HepG2 (cell line): Measurements from ENCODE around the gene IGIP. TPM values are rescaled to one million over a fixed set of nuclear protein-coding genes. Genes with fewer than 3 reads are reported as not detected.
A peak's percentile ranks its signal among the peaks of the same experiment; 100 is the strongest.

Experiments used
- ASH2L ChIP-seq: fragments of 300-600, 200-600 bp; sonication (generic); IDR thresholded peaks from 2 replicates; pipeline ENCODE4 v1.7.0; 2017; ENCODE audit warnings: low read depth, mild to moderate bottlenecking, moderate library complexity, mixed read lengths, low read length; ENCODE audit not compliant: insufficient read length
- CSRNP1 ChIP-seq: sonication (generic); formaldehyde crosslinking; IDR thresholded peaks from 2 replicates; pipeline ENCODE4 v1.8.1; 2023; ENCODE audit warnings: mild to moderate bottlenecking, missing genetic modification reagents
- EED ChIP-seq: sonication (generic); formaldehyde crosslinking; IDR thresholded peaks from 2 replicates; pipeline ENCODE4 v1.5.0; 2020; ENCODE audit warnings: mild to moderate bottlenecking, missing genetic modification reagents
- EHMT2 ChIP-seq: fragments of 200-600 bp; sonication (generic); IDR thresholded peaks from 2 replicates; pipeline ENCODE4 v1.7.0; 2017; ENCODE audit warnings: antibody characterized with exemption, low read depth, low read length, borderline replicate concordance
- ELF1 ChIP-seq: sonication (generic); formaldehyde crosslinking; IDR thresholded peaks from 2 replicates; pipeline ENCODE4 v1.4.0; 2020; ENCODE audit warnings: missing genetic modification reagents
- FOSL2 ChIP-seq: sonication (generic); formaldehyde crosslinking; IDR thresholded peaks from 2 replicates; pipeline ENCODE4 v1.4.0; 2020; ENCODE audit warnings: missing genetic modification reagents
- KLF13 ChIP-seq: sonication (generic); formaldehyde crosslinking; IDR thresholded peaks from 2 replicates; pipeline ENCODE4 v1.4.0; 2020; ENCODE audit warnings: mild to moderate bottlenecking, missing genetic modification reagents
- MAFK ChIP-seq, 2 experiments: IDR thresholded peaks in 1 of 2; conservative IDR thresholded peaks in 1 of 2; 2 replicates each; pipeline ENCODE4 v1.6.1; 2011; ENCODE audit warnings: improper control_type of control experiment in 2 of 2, low read length in 2 of 2
- MEIS2 ChIP-seq: sonication (generic); formaldehyde crosslinking; IDR thresholded peaks from 2 replicates; pipeline ENCODE4 v1.9.0; 2021; ENCODE audit warnings: mild to moderate bottlenecking, missing genetic modification reagents
- REXO4 ChIP-seq: sonication (generic); formaldehyde crosslinking; IDR thresholded peaks from 2 replicates; pipeline ENCODE4 v1.8.0; 2022; ENCODE audit warnings: missing genetic modification reagents, mild to moderate bottlenecking, borderline replicate concordance
- SMARCC2 ChIP-seq: fragments of 450-650 bp; IDR thresholded peaks from 2 replicates; pipeline ENCODE4 v1.6.1; 2017; ENCODE audit warnings: antibody characterized with exemption, mild to moderate bottlenecking
- ZFP36L1 ChIP-seq: sonication (generic); formaldehyde crosslinking; IDR thresholded peaks from 2 replicates; pipeline ENCODE4 v1.8.0; 2022; ENCODE audit warnings: mild to moderate bottlenecking, missing genetic modification reagents, moderate library complexity
- ZNF350 ChIP-seq: sonication (generic); formaldehyde crosslinking; IDR thresholded peaks from 2 replicates; pipeline ENCODE4 v1.4.0; 2020; ENCODE audit warnings: mild to moderate bottlenecking, low read depth, missing genetic modification reagents, borderline replicate concordance
- ZNF432 ChIP-seq: sonication (generic); formaldehyde crosslinking; IDR thresholded peaks from 2 replicates; pipeline ENCODE4 v1.5.0; 2020; ENCODE audit warnings: missing genetic modification reagents, mild to moderate bottlenecking, borderline replicate concordance
- ZNF44 ChIP-seq: sonication (generic); formaldehyde crosslinking; IDR thresholded peaks from 2 replicates; pipeline ENCODE4 v1.5.1; 2020; ENCODE audit warnings: mild to moderate bottlenecking, missing genetic modification reagents
- polyA plus RNA-seq, 8 experiments: library from polyadenylated mRNA; depleted of rRNA in 3 of 8; stranded (reverse) in 7 of 8; unstranded in 1 of 8; fragments of >200 nt; fragmentation: Illumina TruSeq in 4 of 8; extraction: Trizol in 4 of 8; gene quantifications; 2 replicates each; pipeline versions ENCODE4 v1.2.1 to v1.2.3, GENCODE V29; 2011 to 2016; ENCODE audit warnings: low read depth in 4 of 8, missing spikeins in 1 of 8, mixed read lengths in 1 of 8; ENCODE audit not compliant: insufficient read depth in 1 of 8
- total RNA-seq, 5 experiments: library from RNA; depleted of rRNA; stranded (reverse); fragments of >200 nt; fragmentation: Illumina TruSeq; extraction: Trizol; gene quantifications; 2 replicates each; pipeline ENCODE4 v1.2.3, GENCODE V29; 2016; ENCODE audit warnings: low read depth in 1 of 5
- TF ChIP-seq, protein P1 (sequence below): sonication (generic); formaldehyde crosslinking; IDR thresholded peaks from 2 replicates; pipeline ENCODE4 v1.4.0; 2020; ENCODE audit warnings: mild to moderate bottlenecking, missing genetic modification reagents

IGIP gene
- total and polyA plus RNA-seq, 2 of the 13 experiments (the other 11 are each of a cell fraction or from before 2014, with no cell fraction given), result 1.7 to 2.1 TPM

GRCh38 chr5:140175367-140176030 lies 49.8 kb downstream of the IGIP start (continued):
- TF ChIP-seq CSRNP1 (CRISPR knock-in tag) (no peak), EHMT2 (no peak), EED (CRISPR knock-in tag) (no peak), ZNF432 (CRISPR knock-in tag) (no peak), REXO4 (CRISPR knock-in tag) (no peak; the same call in 1 of the 2 replicates), ZNF350 (CRISPR knock-in tag) (peak; percentile 27), FOSL2 (CRISPR knock-in tag) (0 out of 2 replicates have a peak, but pooled peaks have one; percentile 17), MEIS2 (no peak; the same call in 1 of the 2 replicates), ZFP36L1 (CRISPR knock-in tag) (0 out of 2 replicates have a peak, but pooled peaks have one; percentile 12), ZNF44 (CRISPR knock-in tag) (no peak), KLF13 (CRISPR knock-in tag) (no peak), MAFK (conservative IDR thresholded peaks at IDR 0.05 in 1 of 2, IDR thresholded peaks at IDR 0.05 in 1 of 2; ENCODE audit: low read length in 2 of 2) (no peak), ASH2L (peak; percentile 89), SMARCC2 (no peak), ELF1 (CRISPR knock-in tag) (peak; percentile 48)
- TF ChIP-seq, protein P1, sequence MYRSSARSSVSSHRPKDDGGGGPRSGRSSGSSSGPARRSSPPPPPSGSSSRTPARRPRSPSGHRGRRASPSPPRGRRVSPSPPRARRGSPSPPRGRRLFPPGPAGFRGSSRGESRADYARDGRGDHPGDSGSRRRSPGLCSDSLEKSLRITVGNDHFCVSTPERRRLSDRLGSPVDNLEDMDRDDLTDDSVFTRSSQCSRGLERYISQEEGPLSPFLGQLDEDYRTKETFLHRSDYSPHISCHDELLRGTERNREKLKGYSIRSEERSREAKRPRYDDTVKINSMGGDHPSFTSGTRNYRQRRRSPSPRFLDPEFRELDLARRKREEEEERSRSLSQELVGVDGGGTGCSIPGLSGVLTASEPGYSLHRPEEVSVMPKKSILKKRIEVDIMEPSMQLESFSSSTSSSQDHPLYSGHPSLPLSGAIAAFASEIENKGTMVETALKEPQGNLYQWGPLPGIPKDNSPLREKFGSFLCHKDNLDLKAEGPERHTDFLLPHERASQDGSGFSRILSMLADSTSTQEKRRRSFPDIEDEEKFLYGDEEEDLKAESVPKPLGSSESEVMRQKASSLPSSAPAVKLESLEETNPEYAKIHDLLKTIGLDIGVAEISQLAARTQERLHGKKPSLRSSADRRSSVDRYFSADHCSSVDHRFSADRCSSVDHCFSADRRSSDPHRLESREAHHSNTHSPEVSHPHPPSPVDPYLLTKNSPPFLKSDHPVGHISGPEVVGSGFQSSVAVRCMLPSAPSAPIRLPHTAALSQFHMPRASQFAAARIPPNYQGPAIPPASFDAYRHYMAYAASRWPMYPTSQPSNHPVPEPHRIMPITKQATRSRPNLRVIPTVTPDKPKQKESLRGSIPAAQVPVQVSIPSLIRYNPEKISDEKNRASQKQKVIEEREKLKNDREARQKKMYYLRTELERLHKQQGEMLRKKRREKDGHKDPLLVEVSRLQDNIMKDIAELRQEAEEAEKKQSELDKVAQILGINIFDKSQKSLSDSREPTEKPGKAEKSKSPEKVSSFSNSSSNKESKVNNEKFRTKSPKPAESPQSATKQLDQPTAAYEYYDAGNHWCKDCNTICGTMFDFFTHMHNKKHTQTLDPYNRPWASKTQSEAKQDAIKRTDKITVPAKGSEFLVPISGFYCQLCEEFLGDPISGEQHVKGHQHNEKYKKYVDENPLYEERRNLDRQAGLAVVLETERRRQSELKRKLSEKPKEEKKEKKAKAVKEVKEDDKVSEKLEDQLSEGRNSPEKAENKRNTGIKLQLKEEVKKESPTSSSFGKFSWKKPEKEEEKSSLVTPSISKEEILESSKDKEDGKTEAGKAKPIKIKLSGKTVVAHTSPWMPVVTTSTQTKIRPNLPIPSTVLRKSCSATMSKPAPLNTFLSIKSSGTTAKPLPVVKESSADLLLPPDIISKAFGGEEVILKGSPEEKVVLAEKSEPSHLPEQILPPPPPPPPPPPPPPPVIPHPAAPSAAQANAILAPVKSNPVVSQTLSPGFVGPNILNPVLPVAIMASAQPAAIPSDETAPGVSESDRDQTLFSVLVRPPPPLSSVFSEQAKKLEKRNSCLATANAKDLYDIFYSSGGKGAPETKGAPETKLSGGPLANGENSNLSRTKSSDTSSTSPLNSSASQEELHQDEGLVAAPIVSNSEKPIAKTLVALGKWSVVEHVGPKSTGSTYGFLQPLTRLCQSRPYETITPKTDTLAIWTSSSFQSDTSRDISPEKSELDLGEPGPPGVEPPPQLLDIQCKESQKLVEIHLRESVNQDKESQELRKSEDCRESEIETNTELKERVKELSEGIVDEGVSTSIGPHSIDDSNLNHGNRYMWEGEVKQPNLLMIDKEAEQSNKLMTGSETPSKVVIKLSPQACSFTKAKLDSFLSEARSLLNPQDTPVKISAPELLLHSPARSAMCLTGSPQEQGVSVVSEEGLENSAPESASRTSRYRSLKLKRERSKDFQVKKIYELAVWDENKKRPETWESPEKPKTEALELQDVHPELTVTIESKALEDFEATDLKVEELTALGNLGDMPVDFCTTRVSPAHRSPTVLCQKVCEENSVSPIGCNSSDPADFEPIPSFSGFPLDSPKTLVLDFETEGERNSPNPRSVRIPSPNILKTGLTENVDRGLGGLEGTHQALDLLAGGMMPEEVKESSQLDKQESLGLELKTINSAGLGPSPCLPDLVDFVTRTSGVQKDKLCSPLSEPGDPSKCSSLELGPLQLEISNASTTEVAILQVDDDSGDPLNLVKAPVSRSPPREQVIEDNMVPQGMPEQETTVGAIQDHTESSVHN (CRISPR knock-in tag), result no peak
